H1 (cell line): ENCODE results near the gene CNOT8. TPM values are rescaled to one million over a fixed set of nuclear protein-coding genes. Genes with fewer than 3 reads are reported as not detected.

Source experiments
- CTCF ChIA-PET: fragments of 300-600 bp; sonication (Branson Sonifier 250); formaldehyde crosslinking; loops from one replicate; lab custom pipeline; 2021; ENCODE audit not compliant: partially characterized antibody; lab: Charles Lee
- POLR2A ChIA-PET: fragments of 300-600 bp; sonication (Branson Sonifier 250); formaldehyde crosslinking; loops from one replicate; lab custom pipeline; 2021; ENCODE audit warnings: inconsistent platforms; ENCODE audit not compliant: partially characterized antibody; lab: Charles Lee
- DNase-seq, 2 experiments: peaks; one replicate each; pipeline versions ENCODE4 v3.0.0 to v3.0.0-alpha.2; 2010 to 2022; ENCODE audit warnings: low spot score in 2 of 2, low read depth in 1 of 2, mixed read lengths in 1 of 2
- FAIRE-seq: peaks from 2 replicates; lab custom pipeline; 2011; peaks lifted over from hg19 to GRCh38; lab: Jason Lieb, UNC
- H2AFZ ChIP-seq: 2 replicates; pipeline ENCODE4 v1.8.1; 2012; ENCODE audit warnings: low read length, inconsistent platforms
- H2AK5ac ChIP-seq: 2 replicates; pipeline ENCODE4 v1.6.1; 2013; ENCODE audit warnings: low read depth, low read length
- H2BK120ac ChIP-seq: replicated peaks from 2 replicates; pipeline ENCODE3; 2013; ENCODE audit warnings: low read depth, low read length, inconsistent platforms
- H2BK12ac ChIP-seq: 2 replicates; pipeline ENCODE4 v1.6.1; 2013; ENCODE audit warnings: low read depth, low read length
- H2BK15ac ChIP-seq: 2 replicates; pipeline ENCODE4 v1.6.1; 2013; ENCODE audit warnings: low read length
- H2BK20ac ChIP-seq: 2 replicates; pipeline ENCODE4 v1.6.1; 2013; ENCODE audit warnings: low read length
- H2BK5ac ChIP-seq: 2 replicates; pipeline ENCODE4 v1.6.1; 2013; ENCODE audit warnings: low read depth, low read length
- H3K14ac ChIP-seq: 2 replicates; pipeline ENCODE4 v1.6.1; 2013; ENCODE audit warnings: inconsistent platforms; ENCODE audit not compliant: insufficient read length
- H3K18ac ChIP-seq: 2 replicates; pipeline ENCODE4 v1.6.1; 2013; ENCODE audit warnings: low read length; ENCODE audit errors: extremely low read depth
- H3K23ac ChIP-seq: 2 replicates; pipeline ENCODE4 v1.6.1; 2013; ENCODE audit warnings: inconsistent platforms; ENCODE audit not compliant: insufficient read length
- H3K23me2 ChIP-seq: 2 replicates; pipeline ENCODE4 v1.6.1; 2013; ENCODE audit warnings: low read depth, low read length
- H3K27ac ChIP-seq: 2 replicates; pipeline ENCODE4 v1.6.1; 2011; ENCODE audit warnings: low read depth, low read length, inconsistent platforms
- H3K27me3 ChIP-seq, 4 experiments: replicated peaks in 1 of 4; 1 replicate in 1 of 4; 2 replicates in 3 of 4; pipeline versions ENCODE4 v1.6.1 to v1.8.1; 2011 to 2013; ENCODE audit warnings: low read length in 3 of 4, mild to moderate bottlenecking in 3 of 4, inconsistent platforms in 2 of 4, mixed read lengths in 2 of 4, moderate library complexity in 1 of 4; ENCODE audit not compliant: control insufficient read depth in 3 of 4, insufficient read depth in 3 of 4; ENCODE audit errors: extremely low read depth in 1 of 4
- H3K36me3 ChIP-seq, 4 experiments: 2 replicates each; pipeline versions ENCODE4 v1.6.1 to v1.8.1; 2011 to 2013; ENCODE audit warnings: mild to moderate bottlenecking in 4 of 4, low read length in 3 of 4, moderate library complexity in 2 of 4, control low read depth in 1 of 4, inconsistent platforms in 1 of 4; ENCODE audit not compliant: insufficient read depth in 4 of 4, control insufficient read depth in 2 of 4
- H3K4ac ChIP-seq: replicated peaks from 2 replicates; pipeline ENCODE3; 2013; ENCODE audit warnings: low read length, low read depth, mixed read lengths, inconsistent platforms; ENCODE audit not compliant: insufficient read length
- H3K4me1 ChIP-seq, 4 experiments: replicated peaks in 1 of 4; 1 replicate in 1 of 4; 2 replicates in 3 of 4; pipeline versions ENCODE4 v1.6.1 to v1.8.1; 2011 to 2013; ENCODE audit warnings: low read length in 3 of 4, inconsistent platforms in 2 of 4, mixed read lengths in 1 of 4; ENCODE audit not compliant: insufficient read depth in 4 of 4, control insufficient read depth in 3 of 4
- H3K4me2 ChIP-seq, 2 experiments: 2 replicates each; pipeline versions ENCODE4 v1.6.1 to v1.8.1; 2011 to 2013; ENCODE audit warnings: low read depth in 2 of 2, low read length in 2 of 2, control low read depth in 1 of 2, inconsistent platforms in 1 of 2, mild to moderate bottlenecking in 1 of 2; ENCODE audit not compliant: insufficient read depth in 1 of 2
- H3K4me3 ChIP-seq, 4 experiments: fragments of 200-600, 300-600 bp in 1 of 4; sonication (generic), shearing (Covaris generic), sonication (Bioruptor Twin) in 1 of 4; 2 replicates each; pipeline versions ENCODE4 v1.5.1 to v1.8.1; 2011 to 2016; ENCODE audit warnings: low read length in 4 of 4, low read depth in 3 of 4, control low read depth in 2 of 4, inconsistent platforms in 2 of 4, mild to moderate bottlenecking in 2 of 4, mixed read lengths in 1 of 4, moderate library complexity in 1 of 4; ENCODE audit not compliant: insufficient read depth in 2 of 4; ENCODE audit errors: extremely low read depth in 1 of 4
- H3K56ac ChIP-seq: replicated peaks from 2 replicates; pipeline ENCODE3; 2013; ENCODE audit warnings: low read depth, mild to moderate bottlenecking, mixed read lengths, low read length, inconsistent platforms; ENCODE audit not compliant: insufficient read length
- H3K79me1 ChIP-seq: 2 replicates; pipeline ENCODE4 v1.6.1; 2013; ENCODE audit warnings: low read depth, low read length, control low read depth
- H3K79me2 ChIP-seq, 2 experiments: 2 replicates each; pipeline versions ENCODE4 v1.6.1 to v1.8.1; 2012 to 2013; ENCODE audit warnings: low read length in 2 of 2, mild to moderate bottlenecking in 2 of 2, inconsistent platforms in 1 of 2; ENCODE audit not compliant: insufficient read depth in 2 of 2, control insufficient read depth in 1 of 2
- H3K9ac ChIP-seq, 4 experiments: replicated peaks in 1 of 4; 1 replicate in 1 of 4; 2 replicates in 3 of 4; pipeline versions ENCODE4 v1.6.1 to v1.8.1; 2011 to 2013; ENCODE audit warnings: low read depth in 3 of 4, low read length in 3 of 4, control low read depth in 2 of 4, mild to moderate bottlenecking in 2 of 4, moderate library complexity in 2 of 4, inconsistent platforms in 1 of 4; ENCODE audit errors: extremely low read depth in 1 of 4
- H3K9me3 ChIP-seq, 2 experiments: 2 replicates each; pipeline versions ENCODE4 v1.6.1 to v1.8.1; 2012 to 2013; ENCODE audit warnings: mild to moderate bottlenecking in 2 of 2, moderate library complexity in 2 of 2, control low read depth in 1 of 2, inconsistent platforms in 1 of 2, low read depth in 1 of 2, low read length in 1 of 2, mixed read lengths in 1 of 2; ENCODE audit not compliant: insufficient read depth in 2 of 2
- H4K20me1 ChIP-seq, 2 experiments: replicated peaks in 1 of 2; 2 replicates each; pipeline versions ENCODE3 to v1.8.1; 2011 to 2013; ENCODE audit warnings: inconsistent platforms in 2 of 2, low read length in 2 of 2, mild to moderate bottlenecking in 1 of 2; ENCODE audit not compliant: insufficient read depth in 2 of 2, control insufficient read depth in 1 of 2
- H4K5ac ChIP-seq: 2 replicates; pipeline ENCODE4 v1.6.1; 2013; ENCODE audit warnings: low read length, low read depth, mixed read lengths, inconsistent platforms; ENCODE audit not compliant: insufficient read length
- H4K8ac ChIP-seq: 2 replicates; pipeline ENCODE4 v1.8.0; 2013; ENCODE audit warnings: mild to moderate bottlenecking, moderate library complexity, low read length, inconsistent platforms; ENCODE audit not compliant: insufficient read depth; ENCODE audit errors: extremely low read depth
- H4K91ac ChIP-seq: replicated peaks from 2 replicates; pipeline ENCODE3; 2013; ENCODE audit warnings: low read length, mixed read lengths, inconsistent platforms; ENCODE audit not compliant: insufficient read length
- ATF3 ChIP-seq: IDR thresholded peaks from 2 replicates; pipeline ENCODE4 v1.6.1; 2011; ENCODE audit warnings: low read depth, mild to moderate bottlenecking, low read length; ENCODE audit not compliant: insufficient read depth
- GABPA ChIP-seq: IDR thresholded peaks from 2 replicates; pipeline ENCODE4 v1.6.1; 2011; ENCODE audit warnings: mild to moderate bottlenecking, low read length, moderate library complexity, borderline replicate concordance; ENCODE audit not compliant: insufficient read depth
- RFX5 ChIP-seq: IDR thresholded peaks from 2 replicates; pipeline ENCODE4 v1.6.1; 2011; ENCODE audit warnings: low read depth, low read length, improper control_type of control experiment, borderline replicate concordance
- SAP30 ChIP-seq: fragments of 300-600 bp; sonication (generic); IDR thresholded peaks from 2 replicates; pipeline ENCODE4 v1.7.1; 2012; ENCODE audit warnings: low read length, moderate library complexity, mild to moderate bottlenecking, inconsistent platforms; ENCODE audit not compliant: insufficient read depth, insufficient replicate concordance
- SIN3A ChIP-seq, 2 experiments: IDR thresholded peaks in 1 of 2; conservative IDR thresholded peaks in 1 of 2; 2 replicates each; pipeline ENCODE4 v1.6.1; 2011 to 2012; ENCODE audit warnings: low read length in 2 of 2, improper control_type of control experiment in 1 of 2, low read depth in 1 of 2, mild to moderate bottlenecking in 1 of 2
- SIX5 ChIP-seq: IDR thresholded peaks from 2 replicates; pipeline ENCODE4 v1.6.1; 2011; ENCODE audit warnings: mild to moderate bottlenecking, low read depth, low read length
- SP4 ChIP-seq: IDR thresholded peaks from 2 replicates; pipeline ENCODE4 v1.6.1; 2012; ENCODE audit warnings: low read length, inconsistent platforms
- TAF7 ChIP-seq: optimal IDR thresholded peaks from 2 replicates; pipeline ENCODE3; 2011; ENCODE audit warnings: low read depth, mild to moderate bottlenecking, inconsistent platforms, low read length, moderate library complexity, borderline replicate concordance
- WGBS, 2 experiments: shearing (Covaris generic) in 1 of 2; methylation state at CpG; one replicate each; pipeline versions ENCODE4 v1.1.6 to v1.1.7; 2013 to 2015; ENCODE audit warnings: low lambda C conversion rate in 2 of 2, mixed read lengths in 2 of 2, inconsistent platforms in 1 of 2, low coverage in 1 of 2, missing lambda C conversion rate in 1 of 2; ENCODE audit not compliant: insufficient replicate concordance in 2 of 2, insufficient coverage in 1 of 2, insufficient read length in 1 of 2; ENCODE audit errors: extremely low coverage in 1 of 2, missing lambda C conversion rate in 1 of 2; 5-methylcytosine and 5-hydroxymethylcytosine counted together
- polyA plus RNA-seq, 7 experiments: library from polyadenylated mRNA; depleted of rRNA in 3 of 7; stranded (reverse) in 5 of 7; unstranded in 2 of 7; fragments of >200 nt in 5 of 7; fragments of 200-250 nt in 2 of 7; gene quantifications; 1 replicate in 5 of 7; 2 replicates in 1 of 7; 4 replicates in 1 of 7; pipeline versions ENCODE4 v1.2.1 to v1.2.3, GENCODE V29; 2011 to 2013; ENCODE audit warnings: missing spikeins in 2 of 7, mixed read lengths in 2 of 7
- total RNA-seq: library from RNA; stranded (reverse); fragmentation: NEBNext Ultra II Directional; extraction: Animal tissue kit (Norgen Biotek cat#: 25700); gene quantifications from 2 replicates; pipeline ENCODE4 v1.2.1, GENCODE V29; 2021
- TF ChIP-seq, protein P1 (sequence below): IDR thresholded peaks from 2 replicates; pipeline ENCODE4 v1.6.1; 2012; ENCODE audit warnings: inconsistent platforms

The CNOT8 gene
- total and polyA plus RNA-seq, 2 of the 8 experiments (the other 6 are each of a cell fraction or from before 2014, with no cell fraction given) = 36.4 to 62.9 TPM

GRCh38 chr5:154895606-154896561 is 37.5 kb downstream of the CNOT8 start:
- Histone ChIP-seq H3K23ac (no peak overlapping the region), H3K23me2 (no peaks in the 10 kb centered on the region), H4K20me1 (no peaks in the 10 kb centered on the region), H2AK5ac (no peak overlapping the region), H3K9ac (no peak overlapping the region), H3K4me2 (no peak overlapping the region), H4K5ac (no peak overlapping the region), H4K8ac (no peak overlapping the region), H3K14ac (no peak overlapping the region), H3K36me3 (peaks cover 31 to 84% (median 59%) of the 10 kb centered on the region in 4 experiments), H2BK15ac (no peak overlapping the region), H3K79me1 (no peaks in the 10 kb centered on the region), H3K79me2 (no peaks in the 10 kb centered on the region), H3K9me3 (no peaks in the 10 kb centered on the region), H2AFZ (no peak overlapping the region), H3K4ac (no peak overlapping the region), H2BK5ac (no peak overlapping the region), H3K18ac (no peak overlapping the region), H3K27ac (no peak overlapping the region), H3K27me3 (no peaks in the 10 kb centered on the region), H2BK20ac (no peak overlapping the region), H3K56ac (no peak overlapping the region), H3K4me1 (no peaks in the 10 kb centered on the region), H2BK12ac (no peak overlapping the region), H4K91ac (no peak overlapping the region), H2BK120ac (no peak overlapping the region), H3K4me3 (no peak overlapping the region)
- ChIA-PET POLR2A (interaction anchor here (1.0 to 2.2 kb wide), 5 partner anchors 8 to 22 kb away, joined by 3 to 7 read pairs (median 3); no protein-coding TSS in a partner anchor), CTCF (interaction anchor here (0.6 to 1.6 kb wide), 5 partner anchors 19 to 253 kb away, joined by 3 to 5 read pairs (median 3); no protein-coding TSS in a partner anchor)
- FAIRE-seq = no peak
- WGBS, 2 experiments = 90% methylated on average over 14 of the region's 14 CpGs; no CpG with 5 or more reads in 1 of the 2 experiments
- no peak for DNase-seq
- TF ChIP-seq SIN3A (conservative IDR thresholded peaks at IDR 0.05 in 1 of 2, IDR thresholded peaks at IDR 0.05 in 1 of 2; ENCODE audit: low read depth in 1 of 2, low read length in 2 of 2) = no peak
- no peak for TF ChIP-seq SAP30
- TF ChIP-seq SP4 = no peak
- TF ChIP-seq ATF3 = no peak
- no peak for TF ChIP-seq GABPA
- no peak for TF ChIP-seq RFX5
- no peak for TF ChIP-seq SIX5
- TF ChIP-seq, protein P1, sequence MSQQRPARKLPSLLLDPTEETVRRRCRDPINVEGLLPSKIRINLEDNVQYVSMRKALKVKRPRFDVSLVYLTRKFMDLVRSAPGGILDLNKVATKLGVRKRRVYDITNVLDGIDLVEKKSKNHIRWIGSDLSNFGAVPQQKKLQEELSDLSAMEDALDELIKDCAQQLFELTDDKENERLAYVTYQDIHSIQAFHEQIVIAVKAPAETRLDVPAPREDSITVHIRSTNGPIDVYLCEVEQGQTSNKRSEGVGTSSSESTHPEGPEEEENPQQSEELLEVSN = no peak
- TF ChIP-seq TAF7 = no peak
